PC-9 (cell line): Measurements from ENCODE around the gene PATL2.
"Not testable (repeated sequence)": the region's sequence is repeated elsewhere in the genome, so short reads cannot be mapped to it uniquely, and the experiment has no call there.

Experiments
- EZH2 ChIP-seq: fragments of 200-600 bp; sonication (generic); IDR thresholded peaks from 2 replicates; pipeline ENCODE4 v1.8.0; 2017; ENCODE audit warnings: antibody characterized with exemption, low read depth
- TF ChIP-seq, protein P1 (sequence below): fragments of 200-600 bp; sonication (generic); conservative IDR thresholded peaks from 2 replicates; pipeline ENCODE4 v1.6.1; 2017; ENCODE audit warnings: mixed run types, antibody characterized with exemption, mild to moderate bottlenecking, moderate library complexity

DNA sequence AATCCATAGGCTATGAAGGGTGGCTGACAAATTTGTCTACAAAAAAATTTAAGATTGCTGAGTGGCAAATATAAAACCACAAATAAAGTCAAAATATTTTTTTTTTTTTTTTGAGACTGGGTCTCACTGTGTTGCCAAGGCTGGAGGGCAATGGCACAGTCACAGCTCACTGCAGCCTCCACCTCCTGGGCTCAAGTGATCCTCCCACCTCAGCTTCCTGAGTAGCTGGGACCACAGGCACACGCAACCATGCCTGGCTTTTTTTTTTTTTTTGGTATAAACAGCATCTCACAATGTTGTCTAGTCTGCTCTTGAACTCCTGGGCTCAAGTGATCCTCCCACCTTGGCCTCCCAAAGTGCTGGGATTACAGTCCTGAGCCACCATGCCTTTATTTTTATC, 20.9 kb downstream of the PATL2 start:
- TF ChIP-seq, protein P1, sequence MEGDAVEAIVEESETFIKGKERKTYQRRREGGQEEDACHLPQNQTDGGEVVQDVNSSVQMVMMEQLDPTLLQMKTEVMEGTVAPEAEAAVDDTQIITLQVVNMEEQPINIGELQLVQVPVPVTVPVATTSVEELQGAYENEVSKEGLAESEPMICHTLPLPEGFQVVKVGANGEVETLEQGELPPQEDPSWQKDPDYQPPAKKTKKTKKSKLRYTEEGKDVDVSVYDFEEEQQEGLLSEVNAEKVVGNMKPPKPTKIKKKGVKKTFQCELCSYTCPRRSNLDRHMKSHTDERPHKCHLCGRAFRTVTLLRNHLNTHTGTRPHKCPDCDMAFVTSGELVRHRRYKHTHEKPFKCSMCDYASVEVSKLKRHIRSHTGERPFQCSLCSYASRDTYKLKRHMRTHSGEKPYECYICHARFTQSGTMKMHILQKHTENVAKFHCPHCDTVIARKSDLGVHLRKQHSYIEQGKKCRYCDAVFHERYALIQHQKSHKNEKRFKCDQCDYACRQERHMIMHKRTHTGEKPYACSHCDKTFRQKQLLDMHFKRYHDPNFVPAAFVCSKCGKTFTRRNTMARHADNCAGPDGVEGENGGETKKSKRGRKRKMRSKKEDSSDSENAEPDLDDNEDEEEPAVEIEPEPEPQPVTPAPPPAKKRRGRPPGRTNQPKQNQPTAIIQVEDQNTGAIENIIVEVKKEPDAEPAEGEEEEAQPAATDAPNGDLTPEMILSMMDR = not testable (repeated sequence)
- not testable (repeated sequence) for TF ChIP-seq EZH2
